Measurements from ENCODE around the gene ATG16L2. TPM values are rescaled to one million over a fixed set of nuclear protein-coding genes. Genes with fewer than 3 reads are reported as not detected.
A peak's percentile ranks its signal among the peaks of the same experiment; 100 is the strongest.

ATG16L2 gene
- 104 TPM for total RNA-seq
- long read RNA-seq, transcript ATG16L2-201 (18 exons, 2,243 nt), result major isoform, 25 of 169 reads
- long read RNA-seq, transcript ATG16L2-214 (3 exons, 1,492 nt), result minor isoform, 11 of 169 reads
- long read RNA-seq, partial matches to known transcripts, result 50 of 169 reads
- long read RNA-seq, other reads (novel, unspliced or antisense), result 78 of 169 reads

GRCh38 chr11:72814286-72815109 is at the start of gene ATG16L2:
Gene ATG16L2, plus strand, starts transcription at chr11:72814411. Its CDS starts 35 bp downstream, at chr11:72814446.
- Histone ChIP-seq H3K9me3 (no peaks in the 10 kb centered on the region), H3K27me3 (ENCODE audit: low read depth) (no peaks in the 10 kb centered on the region), H3K36me3 (peaks cover 24% of the 10 kb centered on the region), H3K4me1 (peaks cover 57% of the 10 kb centered on the region), H3K27ac (peak within 1 kb of the TSS; percentile 99), H3K4me3 (peak within 1 kb of the TSS; percentile 79)
- DNase-seq, result peak; percentile 91
- ATAC-seq, result peak; percentile 95 to 96
- TF ChIP-seq CTCF (IDR thresholded peaks at IDR 0.05), result peak; percentile 39
- intact Hi-C loops (cut with DNase I), result no loop called here

GRCh38 chr11:72764503-72764902 is 49.7 kb upstream of the ATG16L2 start:
- no peaks in the 10 kb centered on the region for H3K36me3 ChIP-seq
- ATAC-seq (peak; percentile 89 to 93), DNase-seq (peak; percentile 81)
- H3K4me3 ChIP-seq, result no peak overlapping the region
- no peak overlapping the region for H3K27ac ChIP-seq
- no peaks in the 10 kb centered on the region for H3K9me3 ChIP-seq
- intact Hi-C loops (cut with DNase I), result no loop called here
- TF ChIP-seq CTCF (IDR thresholded peaks at IDR 0.05), result peak; percentile 32
- no peaks in the 10 kb centered on the region for H3K27me3 ChIP-seq (ENCODE audit: low read depth)
- H3K4me1 ChIP-seq, result peaks cover 9% of the 10 kb centered on the region

GRCh38 chr11:72766152-72766902 is 47.9 kb upstream of the ATG16L2 start:
- intact Hi-C loops (cut with DNase I), result no loop called here
- Histone ChIP-seq H3K4me3 (no peak overlapping the region), H3K27me3 (ENCODE audit: low read depth) (no peaks in the 10 kb centered on the region), H3K4me1 (peaks cover 9% of the 10 kb centered on the region), H3K36me3 (no peaks in the 10 kb centered on the region), H3K9me3 (no peaks in the 10 kb centered on the region), H3K27ac (no peak overlapping the region)
- DNase-seq (no peak), ATAC-seq (no peak)
- no peak for TF ChIP-seq CTCF (IDR thresholded peaks at IDR 0.05)

DNA sequence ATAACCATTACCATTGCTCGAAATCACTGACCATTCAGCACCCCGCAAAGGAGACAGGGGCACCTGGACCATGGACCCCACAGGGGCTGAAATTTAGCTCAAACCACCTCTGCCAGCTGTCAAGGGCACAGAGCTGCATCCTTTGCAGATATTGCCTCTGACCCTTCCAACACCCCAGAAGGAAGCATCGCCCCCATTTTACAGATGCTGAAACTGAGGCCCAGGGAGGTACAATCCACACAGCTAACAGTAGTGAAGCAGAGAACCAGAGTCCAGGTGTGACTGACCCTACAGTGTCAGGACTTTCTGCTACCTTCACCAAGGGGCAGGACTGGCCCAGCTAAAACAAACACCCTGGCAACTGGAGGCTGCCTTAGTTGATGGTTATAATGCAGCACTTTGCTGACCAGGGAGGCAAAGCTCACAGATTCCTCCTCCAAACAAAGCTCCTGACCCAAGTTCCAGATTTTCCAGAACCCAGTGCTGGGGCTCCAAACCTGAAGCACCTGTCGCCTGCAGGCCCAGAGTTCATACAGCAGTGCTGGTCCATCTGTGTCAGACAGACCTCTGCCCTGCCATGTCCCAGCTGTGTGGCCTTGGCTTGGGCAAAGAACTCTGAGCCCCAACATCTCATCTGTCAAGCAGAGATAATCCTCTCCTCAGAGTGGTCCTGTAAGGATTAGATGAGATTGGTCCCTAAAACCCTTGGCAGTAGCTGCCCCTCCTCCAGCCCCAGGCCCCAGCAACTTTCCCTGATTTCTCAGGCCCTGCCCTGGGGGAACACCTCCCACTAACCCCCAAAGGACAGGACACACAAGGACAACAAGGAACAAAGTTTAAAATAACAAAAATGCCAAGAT is 46.8 kb upstream of the ATG16L2 start:
- H3K27ac ChIP-seq, result no peak overlapping the region
- no peaks in the 10 kb centered on the region for H3K27me3 ChIP-seq (ENCODE audit: low read depth)
- no peak for ATAC-seq
- H3K9me3 ChIP-seq, result no peaks in the 10 kb centered on the region
- intact Hi-C loops (cut with DNase I), result no loop called here
- H3K4me3 ChIP-seq, result no peak overlapping the region
- H3K36me3 ChIP-seq, result no peaks in the 10 kb centered on the region
- peaks cover 9% of the 10 kb centered on the region for H3K4me1 ChIP-seq
- no peak for DNase-seq
- TF ChIP-seq CTCF (IDR thresholded peaks at IDR 0.05), result no peak

DNA sequence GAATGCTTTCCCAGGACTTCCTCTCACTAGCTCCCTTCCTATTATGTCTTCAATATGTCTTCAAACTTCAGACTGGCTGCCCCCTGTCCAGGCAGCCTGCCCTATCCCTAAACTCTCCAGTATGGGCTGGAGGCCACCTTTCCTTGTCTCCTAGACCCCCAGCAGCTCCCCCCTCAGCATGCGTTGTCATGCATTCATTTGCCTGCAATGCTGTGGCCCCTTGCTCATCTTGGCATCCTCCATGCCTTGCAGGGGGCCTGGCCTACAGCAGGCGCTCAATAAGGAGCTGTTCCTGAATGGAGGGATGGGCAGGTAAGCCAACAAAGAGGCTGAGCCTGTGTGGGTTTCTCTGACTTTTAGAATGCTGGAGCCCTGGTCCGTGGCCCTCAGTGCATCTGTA is 45.6 kb upstream of the ATG16L2 start:
- intact Hi-C loops (cut with DNase I), result no loop called here
- H3K4me1 ChIP-seq, result peaks cover 9% of the 10 kb centered on the region
- no peaks in the 10 kb centered on the region for H3K9me3 ChIP-seq
- TF ChIP-seq CTCF (IDR thresholded peaks at IDR 0.05), result no peak
- no peaks in the 10 kb centered on the region for H3K27me3 ChIP-seq (ENCODE audit: low read depth)
- DNase-seq, result no peak
- no peak for ATAC-seq
- no peaks in the 10 kb centered on the region for H3K36me3 ChIP-seq
- no peak overlapping the region for H3K27ac ChIP-seq
- no peak overlapping the region for H3K4me3 ChIP-seq
